NCI-H2196 treated with DMSO at 0.1 percent for 48 hours (cell line): ENCODE measurements around the gene USP48.
"Not testable (repeated sequence)": the region's sequence is repeated elsewhere in the genome, so short reads cannot be mapped to it uniquely, and the experiment has no call there.

Experiments used
- DNase-seq: peaks from one replicate; lab custom pipeline; 2025; ENCODE audit not compliant: unreplicated experiment; lab: John Stamatoyannopoulos, UW

Gene USP48

GRCh38 chr1:21782868-21783678 lies at the start of gene USP48:
Gene USP48, minus strand, starts transcription at chr1:21783149. Its CDS starts 192 bp downstream, at chr1:21782957.
- peak; percentile 94 for DNase-seq

GRCh38 chr1:21831454-21831970 lies 48.6 kb upstream of the USP48 start:
- DNase-seq, result no peak

GRCh38 chr1:21830792-21831453 lies 48.0 kb upstream of the USP48 start:
- DNase-seq, result no peak

- no peak for DNase-seq
Measured at GRCh38 chr1:21829294-21829693, 46.3 kb upstream of the USP48 start.

GRCh38 chr1:21828506-21829210 lies 45.7 kb upstream of the USP48 start:
- DNase-seq, result no peak

- DNase-seq, result no peak
Measured at GRCh38 chr1:21828075-21828474, 45.1 kb upstream of the USP48 start.

GRCh38 chr1:21827141-21827679 lies 44.3 kb upstream of the USP48 start:
- DNase-seq, result no peak

GRCh38 chr1:21826694-21827093 lies 43.7 kb upstream of the USP48 start:
- DNase-seq, result not testable (repeated sequence)

- no peak for DNase-seq
Measured at GRCh38 chr1:21825393-21825792, 42.4 kb upstream of the USP48 start.

GRCh38 chr1:21824926-21825325 lies 42.0 kb upstream of the USP48 start:
- no peak for DNase-seq

GRCh38 chr1:21823980-21824702 lies 41.2 kb upstream of the USP48 start:
- DNase-seq, result no peak

GRCh38 chr1:21823206-21823979 lies 40.4 kb upstream of the USP48 start:
- DNase-seq, result no peak

- DNase-seq, result no peak
Measured at GRCh38 chr1:21822349-21822748, 39.4 kb upstream of the USP48 start.

- DNase-seq, result no peak
Measured at GRCh38 chr1:21821385-21822019, 38.6 kb upstream of the USP48 start.

GRCh38 chr1:21820597-21821232 lies 37.8 kb upstream of the USP48 start:
- no peak for DNase-seq

GRCh38 chr1:21818656-21819055 lies 35.7 kb upstream of the USP48 start:
- DNase-seq, result no peak

- no peak for DNase-seq
Measured at GRCh38 chr1:21816602-21817302, 33.8 kb upstream of the USP48 start.

GRCh38 chr1:21815724-21816321 lies 32.9 kb upstream of the USP48 start:
- DNase-seq, result no peak
